Testis (tissue), 2 donors: Measurements from ENCODE around the gene SCMH1.

Experiments used
- POLR2A ChIP-seq: fragments of 450-650 bp; IDR thresholded peaks from one replicate; pipeline ENCODE4 v1.6.1; 2017; ENCODE audit warnings: antibody characterized with exemption, mild to moderate bottlenecking, moderate library complexity
- TF ChIP-seq, protein P1 (sequence below), 3 experiments: fragments of 450-650 bp in 2 of 3; fragments of 200-600 bp in 1 of 3; sonication (generic) in 1 of 3; IDR thresholded peaks; one replicate each; pipeline ENCODE4 v1.5.1; 2016 to 2019; ENCODE audit warnings: antibody characterized with exemption in 3 of 3, mild to moderate bottlenecking in 2 of 3, moderate library complexity in 1 of 3

DNA sequence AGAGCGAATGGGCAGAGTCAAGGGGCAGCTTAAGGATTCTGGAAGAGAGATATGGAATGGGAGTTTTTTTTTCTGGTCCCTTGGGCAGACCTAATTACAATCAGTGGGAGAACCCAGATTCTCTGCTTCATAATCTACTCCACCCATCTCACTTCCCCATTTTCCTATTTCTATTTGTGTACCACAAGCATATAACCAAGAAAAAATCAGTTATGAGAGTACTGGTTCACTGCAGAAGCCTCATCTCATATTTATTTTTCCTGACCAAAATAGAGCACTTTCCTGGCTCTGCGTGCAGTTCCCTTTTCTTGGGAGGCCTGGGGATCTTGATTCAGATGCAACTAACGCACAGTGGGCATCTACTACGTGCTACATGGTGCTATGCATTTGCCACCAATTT, 138.3 kb downstream of the SCMH1 start:
- TF ChIP-seq, protein P1, sequence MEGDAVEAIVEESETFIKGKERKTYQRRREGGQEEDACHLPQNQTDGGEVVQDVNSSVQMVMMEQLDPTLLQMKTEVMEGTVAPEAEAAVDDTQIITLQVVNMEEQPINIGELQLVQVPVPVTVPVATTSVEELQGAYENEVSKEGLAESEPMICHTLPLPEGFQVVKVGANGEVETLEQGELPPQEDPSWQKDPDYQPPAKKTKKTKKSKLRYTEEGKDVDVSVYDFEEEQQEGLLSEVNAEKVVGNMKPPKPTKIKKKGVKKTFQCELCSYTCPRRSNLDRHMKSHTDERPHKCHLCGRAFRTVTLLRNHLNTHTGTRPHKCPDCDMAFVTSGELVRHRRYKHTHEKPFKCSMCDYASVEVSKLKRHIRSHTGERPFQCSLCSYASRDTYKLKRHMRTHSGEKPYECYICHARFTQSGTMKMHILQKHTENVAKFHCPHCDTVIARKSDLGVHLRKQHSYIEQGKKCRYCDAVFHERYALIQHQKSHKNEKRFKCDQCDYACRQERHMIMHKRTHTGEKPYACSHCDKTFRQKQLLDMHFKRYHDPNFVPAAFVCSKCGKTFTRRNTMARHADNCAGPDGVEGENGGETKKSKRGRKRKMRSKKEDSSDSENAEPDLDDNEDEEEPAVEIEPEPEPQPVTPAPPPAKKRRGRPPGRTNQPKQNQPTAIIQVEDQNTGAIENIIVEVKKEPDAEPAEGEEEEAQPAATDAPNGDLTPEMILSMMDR (IDR thresholded peaks at IDR 0.05): no peak
- TF ChIP-seq POLR2A: no peak
